HG03565 (cell line): Measurements from ENCODE around the gene SULT1C2.
"Not testable (repeated sequence)": the region's sequence is repeated elsewhere in the genome, so short reads cannot be mapped to it uniquely, and the experiment has no call there.

Experiments used
- ATAC-seq: cut with Tn5 transposase; IDR thresholded peaks from one replicate; pipeline ENCODE4 v1.9.1; 2021; ENCODE audit warnings: mild to moderate bottlenecking, moderate library complexity; ENCODE audit not compliant: unreplicated experiment

SULT1C2 gene

DNA sequence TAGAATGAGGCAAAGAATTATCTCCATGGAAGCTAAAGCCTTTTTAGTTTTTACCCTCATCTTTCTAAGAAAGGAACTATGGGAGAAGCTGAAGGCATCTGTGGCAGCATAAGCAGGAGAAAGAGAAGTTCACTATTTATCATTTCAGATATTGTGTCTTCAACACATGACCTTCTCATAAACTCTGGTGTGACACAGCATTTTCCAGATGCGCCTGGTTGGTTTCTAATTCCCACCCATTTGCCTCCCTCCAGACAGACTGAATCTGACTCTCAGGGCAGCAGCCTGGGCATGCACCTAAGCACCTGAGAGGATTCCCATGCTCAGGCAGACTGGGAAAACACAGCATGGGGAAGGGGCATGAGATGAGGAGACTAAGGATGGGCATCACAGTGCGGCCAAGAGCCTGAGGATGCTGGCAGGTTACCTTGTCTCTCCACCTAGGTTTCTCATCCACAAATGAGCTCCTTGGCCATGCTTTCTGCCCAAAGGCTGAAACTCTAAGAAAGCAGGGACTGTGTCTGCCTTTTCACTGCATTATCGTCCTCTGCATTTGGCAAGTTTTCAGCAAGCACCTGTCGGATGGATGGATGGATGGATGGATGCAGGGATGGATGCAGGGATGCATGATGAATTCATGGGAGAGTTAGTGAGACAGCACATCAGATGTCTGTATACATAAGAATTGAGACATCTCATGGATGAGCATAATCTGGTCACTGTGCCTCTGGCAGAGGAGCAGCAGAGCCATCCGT, 60.3 kb downstream of the SULT1C2 start:
- no peak for ATAC-seq

DNA sequence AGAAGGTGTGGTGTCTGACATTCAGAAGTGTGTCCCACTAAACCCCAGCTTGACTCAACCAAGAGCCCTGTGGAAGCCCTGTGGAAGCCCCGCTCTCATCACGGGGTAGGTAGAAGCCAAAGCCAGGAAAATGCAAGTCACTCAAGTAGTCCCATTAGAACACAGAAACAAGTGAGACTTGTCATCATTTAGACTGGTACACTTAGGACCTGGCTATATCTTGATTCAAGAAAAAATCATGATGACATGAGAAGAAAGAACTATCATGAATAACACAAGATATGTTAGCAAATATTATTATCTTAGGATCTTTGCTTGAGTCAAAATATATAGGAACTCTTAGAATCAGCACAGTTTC, 60.9 kb downstream of the SULT1C2 start:
- ATAC-seq: no peak

GRCh38 chr2:108351889-108352288, 63.2 kb downstream of the SULT1C2 start:
- no peak for ATAC-seq

- ATAC-seq: no peak
These were observed 65.4 kb downstream of the SULT1C2 start for GRCh38 chr2:108354136-108354535.

DNA sequence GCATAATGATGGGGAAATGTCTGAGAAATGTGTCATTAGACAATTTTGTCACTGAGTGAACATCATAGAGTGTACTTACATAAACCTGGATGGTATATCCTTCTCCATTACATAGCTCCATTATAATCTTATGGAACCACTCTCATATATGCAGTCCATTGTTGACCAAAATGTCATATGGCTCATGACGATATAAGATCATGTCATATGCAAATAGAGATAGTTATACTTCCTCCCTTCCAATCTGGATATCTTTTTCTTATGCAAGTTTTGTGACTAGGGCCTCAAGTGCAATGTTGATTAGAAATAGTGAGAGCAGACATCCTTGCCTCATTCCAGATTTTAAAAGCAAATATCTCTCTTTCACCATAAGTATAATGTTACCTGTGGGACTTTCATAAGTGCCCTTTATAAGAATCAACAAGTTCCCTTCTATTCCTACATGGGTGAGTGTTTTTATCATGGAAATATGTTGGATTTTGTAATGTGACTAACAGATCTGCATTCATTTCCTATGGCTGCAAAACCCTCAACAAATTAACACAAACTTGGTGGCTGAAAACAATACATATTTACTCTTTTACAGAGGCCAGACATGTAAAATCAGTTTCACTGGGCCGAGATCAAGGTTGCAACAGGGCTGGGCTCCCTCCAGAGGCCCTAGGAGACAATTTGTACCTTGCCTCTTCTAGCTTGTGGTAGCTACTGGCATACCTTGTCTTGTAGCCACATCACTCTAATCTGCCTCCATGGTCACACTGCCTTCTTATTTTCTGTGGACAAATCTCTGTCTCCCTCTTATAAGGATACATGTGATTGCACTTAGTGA, 67.4 kb downstream of the SULT1C2 start:
- no peak for ATAC-seq

- not testable (repeated sequence) for ATAC-seq
These were observed 70.6 kb downstream of the SULT1C2 start for GRCh38 chr2:108359336-108359735.
